PFSK-1 (cell line): ENCODE measurements around the gene OSGIN1.

Source experiments
- POLR2AphosphoS5 ChIP-seq: IDR thresholded peaks from 2 replicates; pipeline ENCODE4 v1.6.1; 2012; ENCODE audit warnings: low read depth, mild to moderate bottlenecking, control low read depth, low read length, moderate library complexity
- TAF1 ChIP-seq: IDR thresholded peaks from 2 replicates; pipeline ENCODE4 v1.6.1; 2012; ENCODE audit warnings: low read length, control low read depth, borderline replicate concordance; ENCODE audit not compliant: insufficient read depth

GRCh38 chr16:83980794-83981193 lies 27.8 kb downstream of the OSGIN1 start:
- TF ChIP-seq POLR2AphosphoS5 (no peak), TAF1 (no peak)
